Loucy (cell line): ENCODE measurements around the gene TTLL9.

Experiments
- EZH2phosphoT487 ChIP-seq: fragments of 200-600 bp; IDR thresholded peaks from 2 replicates; pipeline ENCODE4 v1.6.1; 2018; ENCODE audit warnings: antibody characterized with exemption, mild to moderate bottlenecking, moderate library complexity, borderline replicate concordance
- TF ChIP-seq, protein P1 (sequence below): fragments of 200-600 bp; sonication (generic); conservative IDR thresholded peaks from 2 replicates; pipeline ENCODE4 v1.5.1; 2014; ENCODE audit warnings: mild to moderate bottlenecking, antibody characterized with exemption, low read length

DNA sequence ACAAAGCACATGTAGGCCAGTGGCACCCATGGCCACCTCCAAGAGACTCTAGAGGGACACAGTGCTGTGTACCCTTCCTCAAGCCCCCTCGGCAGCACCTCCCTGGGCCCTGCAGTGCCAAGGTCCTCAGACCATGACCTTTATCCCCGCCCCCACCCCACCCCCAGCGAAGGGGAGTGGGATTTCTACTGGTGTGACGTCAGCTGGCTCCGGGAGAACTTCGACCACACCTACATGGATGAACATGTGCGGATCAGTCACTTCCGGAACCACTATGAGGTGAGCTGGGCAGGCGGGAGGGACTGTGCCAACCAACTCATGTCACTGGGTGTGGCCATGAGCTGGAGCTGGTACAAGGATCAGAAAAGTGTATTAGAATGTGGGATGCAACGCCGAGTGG lies 38.0 kb downstream of the TTLL9 start:
- TF ChIP-seq, protein P1, sequence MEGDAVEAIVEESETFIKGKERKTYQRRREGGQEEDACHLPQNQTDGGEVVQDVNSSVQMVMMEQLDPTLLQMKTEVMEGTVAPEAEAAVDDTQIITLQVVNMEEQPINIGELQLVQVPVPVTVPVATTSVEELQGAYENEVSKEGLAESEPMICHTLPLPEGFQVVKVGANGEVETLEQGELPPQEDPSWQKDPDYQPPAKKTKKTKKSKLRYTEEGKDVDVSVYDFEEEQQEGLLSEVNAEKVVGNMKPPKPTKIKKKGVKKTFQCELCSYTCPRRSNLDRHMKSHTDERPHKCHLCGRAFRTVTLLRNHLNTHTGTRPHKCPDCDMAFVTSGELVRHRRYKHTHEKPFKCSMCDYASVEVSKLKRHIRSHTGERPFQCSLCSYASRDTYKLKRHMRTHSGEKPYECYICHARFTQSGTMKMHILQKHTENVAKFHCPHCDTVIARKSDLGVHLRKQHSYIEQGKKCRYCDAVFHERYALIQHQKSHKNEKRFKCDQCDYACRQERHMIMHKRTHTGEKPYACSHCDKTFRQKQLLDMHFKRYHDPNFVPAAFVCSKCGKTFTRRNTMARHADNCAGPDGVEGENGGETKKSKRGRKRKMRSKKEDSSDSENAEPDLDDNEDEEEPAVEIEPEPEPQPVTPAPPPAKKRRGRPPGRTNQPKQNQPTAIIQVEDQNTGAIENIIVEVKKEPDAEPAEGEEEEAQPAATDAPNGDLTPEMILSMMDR, result no peak
- TF ChIP-seq EZH2phosphoT487, result no peak
